HCT116 (cell line): ENCODE results near the gene SRCAP. TPM values are rescaled to one million over a fixed set of nuclear protein-coding genes. Genes with fewer than 3 reads are reported as not detected.

Experiments used
- ATAC-seq: fragments of 200-7000 bp; cut with Tn5 transposase; 2 replicates; pipeline ENCODE4 v1.9.1; 2020; ENCODE audit warnings: mild to moderate bottlenecking, moderate library complexity
- BruUV-seq: library from RNA; stranded (reverse); fragments of 400-500 nt; replicated peaks from 2 replicates; lab custom pipeline; 2021; lab: Mats Ljungman, UMichigan
- CTCF ChIA-PET: fragments of 300-600 bp; sonication (Branson Sonifier 250); formaldehyde crosslinking; loops from one replicate; lab custom pipeline; 2021; ENCODE audit warnings: antibody characterized with exemption; lab: Charles Lee
- POLR2A ChIA-PET: fragments of 300-600, 350-600 bp; sonication (Branson Sonifier 250); formaldehyde crosslinking; loops from one replicate; lab custom pipeline; 2021; ENCODE audit warnings: antibody characterized with exemption; lab: Charles Lee
- RAD21 ChIA-PET, 2 experiments: fragments of 300-600 bp; sonication (Branson Sonifier 250); formaldehyde crosslinking; loops; one replicate each; lab custom pipeline; 2023; ENCODE audit warnings: low total read pairs in 2 of 2; ENCODE audit not compliant: uncharacterized antibody in 2 of 2, unreplicated experiment in 2 of 2, low non-redundant PET in 1 of 2; lab: Charles Lee
- DNase-seq: peaks from one replicate; pipeline ENCODE4 v3.0.0-alpha.2; 2010; ENCODE audit warnings: low read depth, low spot score
- H2AFZ ChIP-seq: fragments of 200-600 bp; shearing (Covaris generic), sonication (generic); 2 replicates; pipeline ENCODE4 v1.6.1; 2017; ENCODE audit warnings: low read depth, mixed run types, mixed read lengths, antibody characterized with exemption, low read length; ENCODE audit not compliant: poor library complexity, severe bottlenecking
- H3K27ac ChIP-seq: 2 replicates; pipeline ENCODE4 v1.5.1; 2012; ENCODE audit warnings: low read depth, low read length
- H3K27me3 ChIP-seq: fragments of 200-600 bp; sonication (generic); 2 replicates; pipeline ENCODE4 v1.6.1; 2016; ENCODE audit warnings: mixed run types, low read length, mixed read lengths; ENCODE audit not compliant: insufficient read depth
- H3K36me3 ChIP-seq, 2 experiments: fragments of 200-500 bp in 1 of 2; fragments of 200-600 bp in 1 of 2; sonication (Bioruptor generic) in 1 of 2; sonication (generic) in 1 of 2; 2 replicates each; pipeline versions ENCODE4 v1.5.1 to v1.6.1; 2014 to 2016; ENCODE audit warnings: low read length in 2 of 2, inconsistent platforms in 1 of 2, mixed read lengths in 1 of 2, mixed run types in 1 of 2; ENCODE audit not compliant: insufficient read depth in 2 of 2, control insufficient read depth in 1 of 2
- H3K4me1 ChIP-seq, 2 experiments: fragments of 200-600 bp in 1 of 2; sonication (generic) in 1 of 2; 2 replicates each; pipeline versions ENCODE4 v1.5.1 to v1.6.1; 2012 to 2017; ENCODE audit warnings: low read length in 2 of 2, inconsistent platforms in 1 of 2, mild to moderate bottlenecking in 1 of 2, mixed read lengths in 1 of 2, mixed run types in 1 of 2, moderate library complexity in 1 of 2; ENCODE audit not compliant: insufficient read depth in 2 of 2, control insufficient read depth in 1 of 2
- H3K4me2 ChIP-seq: fragments of 200-600 bp; sonication (generic); 2 replicates; pipeline ENCODE4 v1.6.1; 2017; ENCODE audit warnings: mixed run types, low read length, mixed read lengths
- H3K4me3 ChIP-seq, 2 experiments: fragments of 200-600 bp in 1 of 2; sonication (generic) in 1 of 2; replicated peaks in 1 of 2; 2 replicates each; pipeline ENCODE4 v1.5.1; 2011 to 2016; ENCODE audit warnings: low read length in 2 of 2, control low read depth in 1 of 2, low read depth in 1 of 2, mild to moderate bottlenecking in 1 of 2, mixed read lengths in 1 of 2, mixed run types in 1 of 2
- H3K79me2 ChIP-seq: fragments of 200-600 bp; sonication (generic); 2 replicates; pipeline ENCODE4 v1.6.1; 2017; ENCODE audit warnings: mild to moderate bottlenecking, mixed run types, low read length, moderate library complexity, mixed read lengths; ENCODE audit not compliant: insufficient read depth
- H3K9ac ChIP-seq: fragments of 200-600 bp; sonication (generic); 2 replicates; pipeline ENCODE4 v1.6.1; 2016; ENCODE audit warnings: low read length, mixed read lengths
- H3K9me2 ChIP-seq: fragments of 200-600 bp; sonication (generic), shearing (Covaris generic); 2 replicates; pipeline ENCODE4 v1.6.1; 2017; ENCODE audit warnings: mixed run types, mild to moderate bottlenecking, moderate library complexity; ENCODE audit not compliant: insufficient read depth
- H3K9me3 ChIP-seq, 2 experiments: fragments of 200-500 bp in 1 of 2; fragments of 200-600 bp in 1 of 2; sonication (Bioruptor generic) in 1 of 2; sonication (generic) in 1 of 2; 2 replicates each; pipeline ENCODE4 v1.6.1; 2014 to 2017; ENCODE audit warnings: low read length in 2 of 2, mixed read lengths in 2 of 2, inconsistent platforms in 1 of 2, low read depth in 1 of 2, mild to moderate bottlenecking in 1 of 2, mixed run types in 1 of 2, moderate library complexity in 1 of 2; ENCODE audit not compliant: control insufficient read depth in 1 of 2, insufficient read depth in 1 of 2
- H4K20me1 ChIP-seq: fragments of 200-600 bp; sonication (generic), shearing (Covaris generic); 2 replicates; pipeline ENCODE4 v1.6.1; 2017; ENCODE audit warnings: mixed run types, mild to moderate bottlenecking, moderate library complexity; ENCODE audit not compliant: insufficient read depth
- CEBPB ChIP-seq: IDR thresholded peaks from 2 replicates; pipeline ENCODE4 v1.6.1; 2012; ENCODE audit warnings: low read depth
- CTCF ChIP-seq, 3 experiments: fragments of 200-600 bp in 1 of 3; sonication (generic) in 1 of 3; IDR thresholded peaks in 2 of 3; conservative IDR thresholded peaks in 1 of 3; 2 replicates each; pipeline ENCODE4 v1.5.1; 2012 to 2017; ENCODE audit warnings: low read depth in 2 of 3, low read length in 2 of 3, antibody characterized with exemption in 1 of 3, borderline replicate concordance in 1 of 3, control low read depth in 1 of 3, mild to moderate bottlenecking in 1 of 3, mixed read lengths in 1 of 3, mixed run types in 1 of 3, moderate library complexity in 1 of 3; ENCODE audit not compliant: insufficient read depth in 1 of 3
- EZH2 ChIP-seq: fragments of 200-600 bp; sonication (generic); IDR thresholded peaks from 2 replicates; pipeline ENCODE4 v1.6.1; 2017; ENCODE audit warnings: antibody characterized with exemption, mixed run types
- POLR2AphosphoS5 ChIP-seq: IDR thresholded peaks from 2 replicates; pipeline ENCODE4 v1.6.1; 2011; ENCODE audit warnings: mild to moderate bottlenecking, low read depth, low read length, moderate library complexity
- RAD21 ChIP-seq: IDR thresholded peaks from 2 replicates; pipeline ENCODE4 v1.6.1; 2012; ENCODE audit warnings: low read depth, mild to moderate bottlenecking
- REST ChIP-seq: IDR thresholded peaks from 2 replicates; pipeline ENCODE4 v1.6.1; 2012; ENCODE audit warnings: low read depth
- TCF7L2 ChIP-seq: IDR thresholded peaks from 2 replicates; pipeline ENCODE4 v1.7.0; 2011; ENCODE audit warnings: borderline replicate concordance, inconsistent platforms; ENCODE audit not compliant: insufficient read depth, insufficient read length; ENCODE audit errors: extremely low read depth
- ZBTB33 ChIP-seq: IDR thresholded peaks from 2 replicates; pipeline ENCODE4 v1.6.1; 2011; ENCODE audit warnings: mild to moderate bottlenecking, low read length, moderate library complexity; ENCODE audit not compliant: insufficient replicate concordance; ENCODE audit errors: extremely low read depth
- intact Hi-C: fragments of 100-400 bp; cut with micrococcal nuclease; formaldehyde crosslinking; loops from 2 replicates; pipeline ENCODE4 v1.10.0; 2022
- total RNA-seq: library from RNA; stranded (reverse); gene quantifications from one replicate; pipeline ENCODE4 v1.2.1, GENCODE V29; 2021; ENCODE audit not compliant: unreplicated experiment

The SRCAP gene
- total RNA-seq, 1 experiment from 2014 or later = 59.6 TPM

GRCh38 chr16:30780549-30780948 lies 81.6 kb downstream of the SRCAP start:
- Histone ChIP-seq H2AFZ (no peak overlapping the region), H3K9me2 (no peaks in the 10 kb centered on the region), H3K9ac (no peak overlapping the region), H4K20me1 (no peaks in the 10 kb centered on the region), H3K4me2 (no peak overlapping the region), H3K9me3 (no peaks in the 10 kb centered on the region), H3K27ac (no peak overlapping the region), H3K4me1 (peaks cover 3 to 14% of the 10 kb centered on the region in 2 experiments; a peak in 2 of 4 replicates), H3K27me3 (no peaks in the 10 kb centered on the region), H3K79me2 (peaks cover 11% of the 10 kb centered on the region; the same call in 1 of the 2 replicates), H3K36me3 (peaks cover 9 to 14% of the 10 kb centered on the region in 2 experiments; a peak in 3 of 4 replicates), H3K4me3 (no peak overlapping the region)
- DNase-seq (no peak), ATAC-seq (no peak)
- intact Hi-C loops = no loop called here
- CTCF ChIA-PET = no interaction called here
- POLR2A ChIA-PET = interaction anchor here (0.8 to 1.2 kb wide), 2 partner anchors 9 to 25 kb away, joined by 3 read pairs; no protein-coding TSS in a partner anchor
- no TSS peak for BruUV-seq
- TF ChIP-seq RAD21 (no peak), REST (no peak), CEBPB (no peak), EZH2 (no peak), TCF7L2 (no peak), CTCF (IDR thresholded peaks at IDR 0.05 in 2 of 3, conservative IDR thresholded peaks at IDR 0.05 in 1 of 3; ENCODE audit: borderline replicate concordance in 1 of 3, insufficient read depth in 1 of 3, low read depth in 2 of 3, low read length in 2 of 3) (no peak), POLR2AphosphoS5 (peak; percentile 32; the same call in 1 of the 2 replicates), ZBTB33 (no peak)
- RAD21 ChIA-PET = no interaction called here
